Activated CD4-positive, alpha-beta T cell treated with anti-CD3 and anti-CD28 coated beads, Interleukin-2, amount 10 ng/mL, durations not matched to agents 7 days and 5 days (primary cell): Measurements from ENCODE around the gene FAT1. TPM values are rescaled to one million over a fixed set of nuclear protein-coding genes. Genes with fewer than 3 reads are reported as not detected.

ENCODE experiments used
- CTCF ChIA-PET: fragments of 350-600 bp; sonication (Branson Sonifier 250); formaldehyde crosslinking; loops from one replicate; lab custom pipeline; 2021; ENCODE audit warnings: antibody characterized with exemption; lab: Charles Lee
- POLR2A ChIA-PET: fragments of 350-600 bp; sonication (Branson Sonifier 250); formaldehyde crosslinking; loops from one replicate; lab custom pipeline; 2021; ENCODE audit warnings: antibody characterized with exemption; lab: Charles Lee
- DNase-seq: peaks from one replicate; pipeline ENCODE4 v3.0.0-alpha.2; 2020
- H3K27ac Mint-ChIP-seq: one replicate; pipeline ENCODE4 v1.8.0; 2021; ENCODE audit warnings: mild to moderate bottlenecking, moderate library complexity, mixed read lengths
- H3K27me3 Mint-ChIP-seq: one replicate; pipeline ENCODE4 v1.8.0; 2021; ENCODE audit warnings: mixed read lengths
- H3K36me3 Mint-ChIP-seq: one replicate; pipeline ENCODE4 v1.8.0; 2021; ENCODE audit warnings: low read depth, mixed read lengths
- H3K4me1 Mint-ChIP-seq: one replicate; pipeline ENCODE4 v1.8.0; 2021; ENCODE audit warnings: mixed read lengths
- H3K4me3 Mint-ChIP-seq: one replicate; pipeline ENCODE4 v1.8.0; 2021; ENCODE audit warnings: mild to moderate bottlenecking, moderate library complexity, mixed read lengths
- H3K9me3 Mint-ChIP-seq: one replicate; pipeline ENCODE4 v1.8.0; 2021; ENCODE audit warnings: mixed read lengths
- total RNA-seq, 2 experiments: library from RNA; stranded (reverse); gene quantifications; one replicate each; pipeline ENCODE4 v1.2.3, GENCODE V29; 2021

FAT1 gene
- total RNA-seq, 2 experiments from 2014 or later, result 0.27 to 0.30 TPM

GRCh38 chr4:186644737-186645261 lies 78.9 kb downstream of the FAT1 start:
- Mint-ChIP-seq H3K4me3 (no peak overlapping the region), H3K36me3 (no peaks in the 10 kb centered on the region), H3K4me1 (no peaks in the 10 kb centered on the region), H3K27me3 (no peaks in the 10 kb centered on the region), H3K27ac (no peak overlapping the region), H3K9me3 (peaks cover 6% of the 10 kb centered on the region)
- ChIA-PET CTCF (no interaction called here), POLR2A (no interaction called here)
- no peak for DNase-seq

GRCh38 chr4:186644311-186644638 lies 79.4 kb downstream of the FAT1 start:
- POLR2A ChIA-PET, result no interaction called here
- no peak for DNase-seq
- Mint-ChIP-seq H3K27me3 (no peaks in the 10 kb centered on the region), H3K27ac (no peak overlapping the region), H3K9me3 (peaks cover 6% of the 10 kb centered on the region), H3K36me3 (no peaks in the 10 kb centered on the region), H3K4me3 (no peak overlapping the region), H3K4me1 (no peaks in the 10 kb centered on the region)
- CTCF ChIA-PET, result no interaction called here

GRCh38 chr4:186643501-186644310 lies 80.0 kb downstream of the FAT1 start:
- Mint-ChIP-seq H3K9me3 (peaks cover 6% of the 10 kb centered on the region), H3K27me3 (no peaks in the 10 kb centered on the region), H3K36me3 (no peaks in the 10 kb centered on the region), H3K4me3 (no peak overlapping the region), H3K27ac (no peak overlapping the region), H3K4me1 (no peaks in the 10 kb centered on the region)
- CTCF ChIA-PET, result no interaction called here
- POLR2A ChIA-PET, result no interaction called here
- DNase-seq, result no peak

- no peak overlapping the region for H3K4me3 Mint-ChIP-seq
Measured at GRCh38 chr4:186642998-186643397, 80.7 kb downstream of the FAT1 start.

GRCh38 chr4:186642530-186642929 lies 81.1 kb downstream of the FAT1 start:
- no peaks in the 10 kb centered on the region for H3K4me1 Mint-ChIP-seq
- no peak for DNase-seq
- ChIA-PET POLR2A (no interaction called here), CTCF (no interaction called here)
- no peaks in the 10 kb centered on the region for H3K36me3 Mint-ChIP-seq
- H3K27me3 Mint-ChIP-seq, result no peaks in the 10 kb centered on the region
- H3K27ac Mint-ChIP-seq, result no peak overlapping the region
- no peak overlapping the region for H3K4me3 Mint-ChIP-seq
- peaks cover 6% of the 10 kb centered on the region for H3K9me3 Mint-ChIP-seq

More at GRCh38 chr4:186642998-186643397, 80.7 kb downstream of the FAT1 start:
- Mint-ChIP-seq H3K9me3 (peaks cover 6% of the 10 kb centered on the region), H3K27me3 (no peaks in the 10 kb centered on the region), H3K27ac (no peak overlapping the region), H3K36me3 (no peaks in the 10 kb centered on the region), H3K4me1 (no peaks in the 10 kb centered on the region)
- POLR2A ChIA-PET, result no interaction called here
- DNase-seq, result no peak
- CTCF ChIA-PET, result no interaction called here

- Mint-ChIP-seq H3K27ac (no peak overlapping the region), H3K4me1 (no peaks in the 10 kb centered on the region), H3K9me3 (no peaks in the 10 kb centered on the region), H3K27me3 (no peaks in the 10 kb centered on the region), H3K36me3 (no peaks in the 10 kb centered on the region), H3K4me3 (no peak overlapping the region)
- ChIA-PET CTCF (no interaction called here), POLR2A (no interaction called here)
- no peak for DNase-seq
Measured at GRCh38 chr4:186634591-186635128, 89.0 kb downstream of the FAT1 start.

GRCh38 chr4:186633844-186634243 lies 89.8 kb downstream of the FAT1 start:
- H3K36me3 Mint-ChIP-seq, result no peaks in the 10 kb centered on the region
- ChIA-PET POLR2A (no interaction called here), CTCF (no interaction called here)
- DNase-seq, result no peak
- H3K4me3 Mint-ChIP-seq, result no peak overlapping the region
- no peaks in the 10 kb centered on the region for H3K4me1 Mint-ChIP-seq
- no peak overlapping the region for H3K27ac Mint-ChIP-seq
- H3K27me3 Mint-ChIP-seq, result no peaks in the 10 kb centered on the region
- H3K9me3 Mint-ChIP-seq, result peaks cover 2% of the 10 kb centered on the region

GRCh38 chr4:186630128-186630527 lies 93.5 kb downstream of the FAT1 start:
- CTCF ChIA-PET, result no interaction called here

GRCh38 chr4:186628058-186628711 lies 95.5 kb downstream of the FAT1 start:
- Mint-ChIP-seq H3K27me3 (no peaks in the 10 kb centered on the region), H3K27ac (peak overlapping the region; percentile 65), H3K4me3 (no peak overlapping the region), H3K4me1 (peaks cover 15% of the 10 kb centered on the region), H3K36me3 (no peaks in the 10 kb centered on the region), H3K9me3 (peaks cover 15% of the 10 kb centered on the region)
- ChIA-PET CTCF (no interaction called here), POLR2A (no interaction called here)
- peak; percentile 47 for DNase-seq

More at GRCh38 chr4:186630128-186630527, 93.5 kb downstream of the FAT1 start:
- POLR2A ChIA-PET, result no interaction called here
- Mint-ChIP-seq H3K27ac (no peak overlapping the region), H3K9me3 (peaks cover 15% of the 10 kb centered on the region), H3K4me1 (peaks cover 15% of the 10 kb centered on the region), H3K27me3 (no peaks in the 10 kb centered on the region), H3K4me3 (no peak overlapping the region), H3K36me3 (no peaks in the 10 kb centered on the region)
- DNase-seq, result no peak

- Mint-ChIP-seq H3K9me3 (peaks cover 15% of the 10 kb centered on the region), H3K4me1 (peaks cover 15% of the 10 kb centered on the region), H3K36me3 (no peaks in the 10 kb centered on the region), H3K27me3 (no peaks in the 10 kb centered on the region), H3K27ac (peak overlapping the region; percentile 65), H3K4me3 (no peak overlapping the region)
- no peak for DNase-seq
- ChIA-PET CTCF (no interaction called here), POLR2A (no interaction called here)
Measured at GRCh38 chr4:186627226-186627865, 96.3 kb downstream of the FAT1 start.

GRCh38 chr4:186624951-186625350 lies 98.7 kb downstream of the FAT1 start:
- Mint-ChIP-seq H3K27ac (no peak overlapping the region), H3K4me3 (no peak overlapping the region), H3K36me3 (no peaks in the 10 kb centered on the region), H3K27me3 (no peaks in the 10 kb centered on the region), H3K4me1 (peaks cover 15% of the 10 kb centered on the region), H3K9me3 (peaks cover 15% of the 10 kb centered on the region)
- POLR2A ChIA-PET, result no interaction called here
- DNase-seq, result no peak
- CTCF ChIA-PET, result no interaction called here

GRCh38 chr4:186623546-186623945 lies 100.1 kb downstream of the FAT1 start:
- Mint-ChIP-seq H3K36me3 (no peaks in the 10 kb centered on the region), H3K4me3 (no peak overlapping the region), H3K4me1 (peaks cover 14% of the 10 kb centered on the region), H3K27me3 (no peaks in the 10 kb centered on the region), H3K27ac (no peak overlapping the region), H3K9me3 (peaks cover 11% of the 10 kb centered on the region)
- ChIA-PET POLR2A (no interaction called here), CTCF (no interaction called here)
- no peak for DNase-seq
